Measurements from ENCODE around the gene FBXL16. TPM values are rescaled to one million over a fixed set of nuclear protein-coding genes. Genes with fewer than 3 reads are reported as not detected.

The FBXL16 gene
- total and polyA plus RNA-seq, 5 donors from 2014 or later = 8.5 to 18.6 (median 9.6) TPM

DNA sequence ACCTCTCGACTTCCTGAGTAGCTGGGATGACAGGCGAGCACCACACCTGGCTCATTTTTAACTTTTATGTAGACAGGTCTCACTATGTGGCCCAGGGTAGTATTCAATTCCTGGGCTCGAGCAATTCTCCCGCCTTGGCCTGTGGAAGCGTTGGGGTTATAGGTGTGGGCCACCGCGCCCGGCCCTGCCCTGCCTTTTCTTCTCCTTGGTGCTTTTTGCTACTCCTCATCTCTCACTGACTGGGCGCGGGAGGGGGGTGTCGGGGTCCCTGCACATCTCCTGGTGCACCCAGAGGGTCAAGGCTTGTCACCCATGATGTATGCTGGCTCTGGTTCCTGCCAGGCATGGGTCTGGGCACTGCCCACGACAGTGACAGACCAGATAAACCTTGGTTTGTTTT, 61.0 kb downstream of the FBXL16 start:
- Histone ChIP-seq H3K27ac (ENCODE audit: insufficient read depth, low read length, poor library complexity, severe bottlenecking) (no peak overlapping the region), H3K36me3 (ENCODE audit: control insufficient read depth, insufficient read depth, low read length) (no peaks in the 10 kb centered on the region), H3K4me1 (ENCODE audit: control insufficient read depth, insufficient read depth, low read length, poor library complexity, severe bottlenecking) (peaks cover 38% of the 10 kb centered on the region), H3K4me3 (ENCODE audit: low read depth, low read length) (no peak overlapping the region), H3K27me3 (ENCODE audit: control insufficient read depth, insufficient read depth, low read length) (no peaks in the 10 kb centered on the region), H3K9me3 (ENCODE audit: control insufficient read depth in 2 of 2, low read length in 2 of 2) (no peaks in the 10 kb centered on the region)
- no peaks in the 10 kb centered on the region for H3K36me3 Mint-ChIP-seq
- H3K27me3 Mint-ChIP-seq = no peaks in the 10 kb centered on the region
- DNase-seq (no peak), ATAC-seq (ENCODE audit: low read depth in 2 of 2) (no peak)
- peak overlapping the region in 1 of 3 donors; percentile 48 for H3K27ac Mint-ChIP-seq
- no peaks in the 10 kb centered on the region for H3K9me3 Mint-ChIP-seq
- H3K4me1 Mint-ChIP-seq = peaks cover 0 to 29% (median 3%) of the 10 kb centered on the region in 4 donors
- H3K4me3 Mint-ChIP-seq = peak overlapping the region; percentile 52 to 80 (median 74)

GRCh38 chr16:643050-643368, 62.6 kb downstream of the FBXL16 start:
- H3K36me3 Mint-ChIP-seq = no peaks in the 10 kb centered on the region
- no peak overlapping the region for H3K27ac Mint-ChIP-seq
- no peak overlapping the region for H3K27ac ChIP-seq (ENCODE audit: insufficient read depth, low read length, poor library complexity, severe bottlenecking)

More at GRCh38 chr16:643050-643368, 62.6 kb downstream of the FBXL16 start:
- Histone ChIP-seq H3K9me3 (ENCODE audit: control insufficient read depth in 2 of 2, low read length in 2 of 2) (no peaks in the 10 kb centered on the region), H3K27me3 (ENCODE audit: control insufficient read depth, insufficient read depth, low read length) (no peaks in the 10 kb centered on the region), H3K4me3 (ENCODE audit: low read depth, low read length) (no peak overlapping the region), H3K36me3 (ENCODE audit: control insufficient read depth, insufficient read depth, low read length) (no peaks in the 10 kb centered on the region), H3K4me1 (ENCODE audit: control insufficient read depth, insufficient read depth, low read length, poor library complexity, severe bottlenecking) (peaks cover 26% of the 10 kb centered on the region)
- Mint-ChIP-seq H3K4me1 (peaks cover 0 to 23% (median under 1%) of the 10 kb centered on the region in 4 donors), H3K27me3 (no peaks in the 10 kb centered on the region), H3K4me3 (peak overlapping the region; percentile 59 to 82 (median 78)), H3K9me3 (no peaks in the 10 kb centered on the region)
- DNase-seq (no peak), ATAC-seq (ENCODE audit: low read depth in 2 of 2) (no peak)

Other genes with a start within 250 kb of the FBXL16 start
- gene CAPN15, start 178.1 kb downstream of the FBXL16 start, total RNA-seq = 82.6 TPM
- 1 to 10 TPM; 3.0 to 8.5 (median 5.2) TPM for gene CAPN15, start 178.1 kb downstream of the FBXL16 start, polyA plus RNA-seq
- not detected for gene PRR35, start 145.4 kb downstream of the FBXL16 start, total RNA-seq
- gene PRR35, start 145.4 kb downstream of the FBXL16 start, polyA plus RNA-seq = not detected
- 1.9 TPM for gene NHLRC4, start 138.8 kb downstream of the FBXL16 start, total RNA-seq
- 1 to 10 TPM; 3.7 to 5.6 (median 4.8) TPM for gene NHLRC4, start 138.8 kb downstream of the FBXL16 start, polyA plus RNA-seq
- gene PIGQ, start 135.8 kb downstream of the FBXL16 start, total RNA-seq = 25.7 TPM
- 10 to 100 TPM; 11.6 to 15.3 (median 12.9) TPM for gene PIGQ, start 135.8 kb downstream of the FBXL16 start, polyA plus RNA-seq
- gene RAB40C, start 115.7 kb downstream of the FBXL16 start, total RNA-seq = 12.1 TPM
- gene RAB40C, start 115.7 kb downstream of the FBXL16 start, polyA plus RNA-seq = 1 to 10 TPM; 6.8 to 9.6 (median 8.2) TPM
- 0.22 TPM for gene WFIKKN1, start 74.8 kb downstream of the FBXL16 start, total RNA-seq
- not detected for gene WFIKKN1, start 74.8 kb downstream of the FBXL16 start, polyA plus RNA-seq
- gene METTL26, start 69.5 kb downstream of the FBXL16 start, total RNA-seq = 45.3 TPM
- 100 to 1,000 TPM in 2 of 4 donors, 10 to 100 TPM in 2; 82.7 to 133 (median 102) TPM for gene METTL26, start 69.5 kb downstream of the FBXL16 start, polyA plus RNA-seq
- 10.5 TPM for gene MCRIP2, start 64.0 kb downstream of the FBXL16 start, total RNA-seq
- 10 to 100 TPM; 18.0 to 23.1 (median 18.4) TPM for gene MCRIP2, start 64.0 kb downstream of the FBXL16 start, polyA plus RNA-seq
- gene WDR90, start 56.4 kb downstream of the FBXL16 start, total RNA-seq = 11.4 TPM
- 1 to 10 TPM in 2 of 4 donors, under 1 TPM in 2; 0.89 to 2.5 (median 1.1) TPM for gene WDR90, start 56.4 kb downstream of the FBXL16 start, polyA plus RNA-seq
- gene RHOT2, start 37.7 kb downstream of the FBXL16 start, total RNA-seq = 212 TPM
- 10 to 100 TPM; 34.3 to 47.1 (median 38.4) TPM for gene RHOT2, start 37.7 kb downstream of the FBXL16 start, polyA plus RNA-seq
- gene RHBDL1, start 30.1 kb downstream of the FBXL16 start, total RNA-seq = 3.2 TPM
- gene RHBDL1, start 30.1 kb downstream of the FBXL16 start, polyA plus RNA-seq = 1 to 10 TPM in 1 of 4 donors, under 1 TPM in 2, not detected in 1; 0.49 to 1.5 (median 0.88) TPM
- gene STUB1, start 25.4 kb downstream of the FBXL16 start, total RNA-seq = 63.2 TPM
- gene STUB1, start 25.4 kb downstream of the FBXL16 start, polyA plus RNA-seq = 100 to 1,000 TPM; 117 to 142 (median 135) TPM
- gene JMJD8, start 21.5 kb downstream of the FBXL16 start, total RNA-seq = 22.7 TPM
- 10 to 100 TPM; 29.2 to 36.2 (median 33.4) TPM for gene JMJD8, start 21.5 kb downstream of the FBXL16 start, polyA plus RNA-seq
- gene WDR24, start 15.4 kb downstream of the FBXL16 start, total RNA-seq = 8.9 TPM
- gene WDR24, start 15.4 kb downstream of the FBXL16 start, polyA plus RNA-seq = 10 to 100 TPM in 2 of 4 donors, 1 to 10 TPM in 2; 7.9 to 10.4 (median 10.0) TPM
- gene METRN, start 9.3 kb upstream of the FBXL16 start, total RNA-seq = 4.6 TPM
- gene METRN, start 9.3 kb upstream of the FBXL16 start, polyA plus RNA-seq = 10 to 100 TPM; 14.3 to 24.1 (median 17.7) TPM
- 13.6 TPM for gene ANTKMT, start 15.3 kb upstream of the FBXL16 start, total RNA-seq
- gene ANTKMT, start 15.3 kb upstream of the FBXL16 start, polyA plus RNA-seq = 10 to 100 TPM; 60.3 to 85.9 (median 64.4) TPM
- gene CCDC78, start 20.6 kb upstream of the FBXL16 start, total RNA-seq = 2.5 TPM
- under 1 TPM; 0.37 to 0.70 (median 0.43) TPM for gene CCDC78, start 20.6 kb upstream of the FBXL16 start, polyA plus RNA-seq
- gene HAGHL, start 21.3 kb upstream of the FBXL16 start, total RNA-seq = 15.6 TPM
- gene HAGHL, start 21.3 kb upstream of the FBXL16 start, polyA plus RNA-seq = 1 to 10 TPM; 2.2 to 4.3 (median 3.2) TPM
- gene CIAO3, start 35.2 kb upstream of the FBXL16 start, total RNA-seq = 42.6 TPM
- 10 to 100 TPM; 17.2 to 26.6 (median 19.7) TPM for gene CIAO3, start 35.2 kb upstream of the FBXL16 start, polyA plus RNA-seq
- gene MSLN, start 54.9 kb upstream of the FBXL16 start, total RNA-seq = not detected
- not detected for gene MSLN, start 54.9 kb upstream of the FBXL16 start, polyA plus RNA-seq
- gene RPUSD1, start 82.6 kb upstream of the FBXL16 start, total RNA-seq = 20.8 TPM
- 10 to 100 TPM; 22.3 to 24.9 (median 23.0) TPM for gene RPUSD1, start 82.6 kb upstream of the FBXL16 start, polyA plus RNA-seq
- gene CHTF18, start 82.8 kb upstream of the FBXL16 start, total RNA-seq = 28.8 TPM
- gene CHTF18, start 82.8 kb upstream of the FBXL16 start, polyA plus RNA-seq = 1 to 10 TPM; 1.1 to 5.9 (median 2.8) TPM
- gene GNG13, start 94.9 kb upstream of the FBXL16 start, total RNA-seq = not detected
- not detected for gene GNG13, start 94.9 kb upstream of the FBXL16 start, polyA plus RNA-seq

All from CD4-positive, CD25-positive, alpha-beta regulatory T cell (primary cell).